ENCODE results near the gene ARMH2.

The ARMH2 gene

GRCh38 chr6:24796616-24797290, 2.0 kb downstream of the ARMH2 start:
- no peak for DNase-seq (ENCODE audit: extremely low spot score)
- ChIA-PET POLR2A (interaction anchor here (1.1 kb wide), 1 partner anchor 15 kb away, joined by 3 read pairs; no protein-coding TSS in a partner anchor), CTCF (interaction anchor here (0.6 kb wide), 1 partner anchor 35 kb away, joined by 3 read pairs; no protein-coding TSS in a partner anchor)
- TF ChIP-seq CTBP1 (IDR thresholded peaks at IDR 0.05; ENCODE audit: borderline replicate concordance) (no peak), SP1 (IDR thresholded peaks at IDR 0.05) (no peak), LEF1 (IDR thresholded peaks at IDR 0.05; ENCODE audit: borderline replicate concordance) (no peak), L3MBTL2 (conservative IDR thresholded peaks at IDR 0.05) (no peak), ZNF384 (IDR thresholded peaks at IDR 0.05) (no peak), SUZ12 (IDR thresholded peaks at IDR 0.05) (no peak), ARNT (IDR thresholded peaks at IDR 0.05) (no peak), ELF4 (IDR thresholded peaks at IDR 0.05) (no peak), FOXK2 (IDR thresholded peaks at IDR 0.05) (no peak), FOXA1 (IDR thresholded peaks at IDR 0.05) (no peak), FOXM1 (IDR thresholded peaks at IDR 0.05; ENCODE audit: borderline replicate concordance) (no peak), PKNOX1 (IDR thresholded peaks at IDR 0.05) (no peak), BHLHE40 (IDR thresholded peaks at IDR 0.05; ENCODE audit: borderline replicate concordance) (no peak), NFRKB (IDR thresholded peaks at IDR 0.05) (no peak), TARDBP (IDR thresholded peaks at IDR 0.05) (no peak), HDGF (IDR thresholded peaks at IDR 0.05; ENCODE audit: borderline replicate concordance) (no peak)

GRCh38 chr6:24795106-24795505, 3.6 kb downstream of the ARMH2 start:
- TF ChIP-seq FOXM1 (IDR thresholded peaks at IDR 0.05; ENCODE audit: borderline replicate concordance) (no peak), CTBP1 (IDR thresholded peaks at IDR 0.05; ENCODE audit: borderline replicate concordance) (no peak), FOXA1 (IDR thresholded peaks at IDR 0.05) (no peak), ARNT (IDR thresholded peaks at IDR 0.05) (no peak), BHLHE40 (IDR thresholded peaks at IDR 0.05; ENCODE audit: borderline replicate concordance) (no peak), SUZ12 (IDR thresholded peaks at IDR 0.05) (no peak), HDGF (IDR thresholded peaks at IDR 0.05; ENCODE audit: borderline replicate concordance) (no peak), SP1 (IDR thresholded peaks at IDR 0.05) (no peak), TARDBP (IDR thresholded peaks at IDR 0.05) (no peak), ZNF384 (IDR thresholded peaks at IDR 0.05) (no peak), LEF1 (IDR thresholded peaks at IDR 0.05; ENCODE audit: borderline replicate concordance) (no peak), FOXK2 (IDR thresholded peaks at IDR 0.05) (no peak), L3MBTL2 (conservative IDR thresholded peaks at IDR 0.05) (no peak), ELF4 (IDR thresholded peaks at IDR 0.05) (no peak), PKNOX1 (IDR thresholded peaks at IDR 0.05) (no peak), NFRKB (IDR thresholded peaks at IDR 0.05) (no peak)
- POLR2A ChIA-PET, result no interaction called here
- no peak for DNase-seq (ENCODE audit: extremely low spot score)
- CTCF ChIA-PET, result interaction anchor here (1.3 kb wide), 1 partner anchor 10 kb away, joined by 4 read pairs; no protein-coding TSS in a partner anchor

GRCh38 chr6:24788031-24788665, 10.6 kb downstream of the ARMH2 start:
- DNase-seq (ENCODE audit: extremely low spot score), result no peak
- TF ChIP-seq FOXM1 (IDR thresholded peaks at IDR 0.05; ENCODE audit: borderline replicate concordance), result no peak
- TF ChIP-seq PKNOX1 (IDR thresholded peaks at IDR 0.05), result no peak
- TF ChIP-seq TARDBP (IDR thresholded peaks at IDR 0.05), result no peak
- TF ChIP-seq FOXA1 (IDR thresholded peaks at IDR 0.05), result no peak
- TF ChIP-seq ELF4 (IDR thresholded peaks at IDR 0.05), result no peak
- no peak for TF ChIP-seq BHLHE40 (IDR thresholded peaks at IDR 0.05; ENCODE audit: borderline replicate concordance)
- no peak for TF ChIP-seq LEF1 (IDR thresholded peaks at IDR 0.05; ENCODE audit: borderline replicate concordance)
- CTCF ChIA-PET, result no interaction called here
- POLR2A ChIA-PET, result no interaction called here

- TF ChIP-seq NFRKB (IDR thresholded peaks at IDR 0.05) (no peak), SP1 (IDR thresholded peaks at IDR 0.05) (no peak), L3MBTL2 (conservative IDR thresholded peaks at IDR 0.05) (no peak), PKNOX1 (IDR thresholded peaks at IDR 0.05) (no peak), CTBP1 (IDR thresholded peaks at IDR 0.05; ENCODE audit: borderline replicate concordance) (no peak), ELF4 (IDR thresholded peaks at IDR 0.05) (no peak), TARDBP (IDR thresholded peaks at IDR 0.05) (no peak), ARNT (IDR thresholded peaks at IDR 0.05) (no peak), HDGF (IDR thresholded peaks at IDR 0.05; ENCODE audit: borderline replicate concordance) (no peak), LEF1 (IDR thresholded peaks at IDR 0.05; ENCODE audit: borderline replicate concordance) (no peak), FOXK2 (IDR thresholded peaks at IDR 0.05) (no peak), FOXA1 (IDR thresholded peaks at IDR 0.05) (no peak), FOXM1 (IDR thresholded peaks at IDR 0.05; ENCODE audit: borderline replicate concordance) (no peak), ZNF384 (IDR thresholded peaks at IDR 0.05) (no peak), SUZ12 (IDR thresholded peaks at IDR 0.05) (no peak), BHLHE40 (IDR thresholded peaks at IDR 0.05; ENCODE audit: borderline replicate concordance) (no peak)
- ChIA-PET CTCF (no interaction called here), POLR2A (no interaction called here)
- no peak for DNase-seq (ENCODE audit: extremely low spot score)
Observed at GRCh38 chr6:24780206-24780605, 18.5 kb downstream of the ARMH2 start.

GRCh38 chr6:24779416-24780016, 19.2 kb downstream of the ARMH2 start:
- CTCF ChIA-PET, result no interaction called here
- TF ChIP-seq ZNF384 (IDR thresholded peaks at IDR 0.05) (no peak), ARNT (IDR thresholded peaks at IDR 0.05) (no peak), CTBP1 (IDR thresholded peaks at IDR 0.05; ENCODE audit: borderline replicate concordance) (no peak), TARDBP (IDR thresholded peaks at IDR 0.05) (no peak), PKNOX1 (IDR thresholded peaks at IDR 0.05) (no peak), LEF1 (IDR thresholded peaks at IDR 0.05; ENCODE audit: borderline replicate concordance) (no peak), NFRKB (IDR thresholded peaks at IDR 0.05) (no peak), FOXM1 (IDR thresholded peaks at IDR 0.05; ENCODE audit: borderline replicate concordance) (no peak), ELF4 (IDR thresholded peaks at IDR 0.05) (no peak), FOXA1 (IDR thresholded peaks at IDR 0.05) (no peak), SP1 (IDR thresholded peaks at IDR 0.05) (no peak), L3MBTL2 (conservative IDR thresholded peaks at IDR 0.05) (no peak)
- no peak for DNase-seq (ENCODE audit: extremely low spot score)
- POLR2A ChIA-PET, result no interaction called here

Measured in HEK293T (cell line).